ENCODE results near the gene NUAK2. TPM values are rescaled to one million over a fixed set of nuclear protein-coding genes. Genes with fewer than 3 reads are reported as not detected.
A peak's percentile ranks its signal among the peaks of the same experiment; 100 is the strongest.

NUAK2 gene
- total and polyA plus RNA-seq, 4 donors: 4.2 to 14.1 (median 9.2) TPM

- ATAC-seq (ENCODE audit: insufficient read depth, low FRiP score) (no peak), DNase-seq (no peak)
- H3K9me3 ChIP-seq (ENCODE audit: control insufficient read depth in 4 of 4, insufficient read depth in 3 of 4, low read length in 3 of 4): no peaks in the 10 kb centered on the region
- H3K4me1 ChIP-seq (ENCODE audit: control insufficient read depth in 5 of 5, insufficient read depth in 5 of 5, low read length in 5 of 5): peaks cover 0 to 21% (median 8%) of the 10 kb centered on the region in 5 donors
- no peak for TF ChIP-seq CTCF (IDR thresholded peaks at IDR 0.05; ENCODE audit: control extremely low read depth, extremely low read depth)
- H3K27ac ChIP-seq (ENCODE audit: low read depth in 1 of 2, low read length in 1 of 2): no peak overlapping the region
- no peak overlapping the region for H3K4me3 ChIP-seq
- 92 to 97% methylated on average over 19 of the region's 19 CpGs for WGBS, 2 donors
- H3K9ac ChIP-seq (ENCODE audit: insufficient read depth in 1 of 2, low read length in 2 of 2): no peak overlapping the region
- H3K36me3 ChIP-seq (ENCODE audit: control insufficient read depth in 4 of 4, insufficient read depth in 4 of 4, low read length in 4 of 4): no peaks in the 10 kb centered on the region
- no peaks in the 10 kb centered on the region for H3K27me3 ChIP-seq (ENCODE audit: control insufficient read depth in 3 of 3, insufficient read depth in 3 of 3, low read length in 2 of 3)
These were observed 64.5 kb downstream of the NUAK2 start for GRCh38 chr1:205256951-205257625.

- DNase-seq (peak; percentile 94 to 95 (median 94)), ATAC-seq (ENCODE audit: insufficient read depth, low FRiP score) (peak; percentile 93)
- Histone ChIP-seq H3K27ac (ENCODE audit: low read depth in 1 of 2, low read length in 1 of 2) (no peak overlapping the region), H3K4me3 (no peak overlapping the region), H3K4me1 (ENCODE audit: control insufficient read depth in 5 of 5, insufficient read depth in 5 of 5, low read length in 5 of 5) (peaks cover 0 to 15% (median 5%) of the 10 kb centered on the region in 5 donors), H3K27me3 (ENCODE audit: control insufficient read depth in 3 of 3, insufficient read depth in 3 of 3, low read length in 2 of 3) (no peaks in the 10 kb centered on the region), H3K9ac (ENCODE audit: insufficient read depth in 1 of 2, low read length in 2 of 2) (peak overlapping the region in 1 of 2 donors; percentile 8), H3K36me3 (ENCODE audit: control insufficient read depth in 4 of 4, insufficient read depth in 4 of 4, low read length in 4 of 4) (no peaks in the 10 kb centered on the region), H3K9me3 (ENCODE audit: control insufficient read depth in 4 of 4, insufficient read depth in 3 of 4, low read length in 3 of 4) (no peaks in the 10 kb centered on the region)
- 35 to 47% methylated on average over 8 of the region's 8 CpGs for WGBS, 2 donors
- TF ChIP-seq CTCF (IDR thresholded peaks at IDR 0.05; ENCODE audit: control extremely low read depth, extremely low read depth): peak; percentile 98
These were observed 65.4 kb downstream of the NUAK2 start for GRCh38 chr1:205255941-205256780.

Small RNA genes within 50 kb of the gene (small RNA-seq; reads per million reads assigned to genes)
- not detected for gene SNRPGP10 (ENCODE audit: low replicate concordance)

Other genes with a start within 250 kb of the NUAK2 start
- gene TMEM81, start 237.3 kb downstream of the NUAK2 start, total RNA-seq: 1 to 10 TPM; 1.5 to 2.6 TPM
- gene TMEM81, start 237.3 kb downstream of the NUAK2 start, polyA plus RNA-seq: 1 to 10 TPM; 1.5 to 2.5 TPM
- 10 to 100 TPM; 12.1 to 18.0 TPM for gene RBBP5, start 199.8 kb downstream of the NUAK2 start, total RNA-seq
- gene RBBP5, start 199.8 kb downstream of the NUAK2 start, polyA plus RNA-seq: 1 to 10 TPM; 5.2 to 7.2 TPM
- 10 to 100 TPM; 10.1 to 19.3 TPM for gene DSTYK, start 110.0 kb downstream of the NUAK2 start, total RNA-seq
- 1 to 10 TPM; 3.5 to 4.2 TPM for gene DSTYK, start 110.0 kb downstream of the NUAK2 start, polyA plus RNA-seq
- 10 to 100 TPM in 1 of 2 donors, 1 to 10 TPM in 1; 2.9 to 27.0 TPM for gene TMCC2, start 93.8 kb downstream of the NUAK2 start, total RNA-seq
- 1 to 10 TPM; 1.9 to 2.0 TPM for gene TMCC2, start 93.8 kb downstream of the NUAK2 start, polyA plus RNA-seq
- gene KLHDC8A, start 35.2 kb upstream of the NUAK2 start, total RNA-seq: 1 to 10 TPM in 1 of 2 donors, under 1 TPM in 1; 0.58 to 1.4 TPM
- under 1 TPM; 0.17 to 0.24 TPM for gene KLHDC8A, start 35.2 kb upstream of the NUAK2 start, polyA plus RNA-seq
- 1 to 10 TPM; 1.0 to 1.5 TPM for gene LEMD1, start 100.3 kb upstream of the NUAK2 start, total RNA-seq
- gene LEMD1, start 100.3 kb upstream of the NUAK2 start, polyA plus RNA-seq: 1 to 10 TPM in 1 of 2 donors, under 1 TPM in 1; 0.72 to 1.2 TPM
- under 1 TPM; 0.55 to 0.74 TPM for gene BLACAT1, start 134.3 kb upstream of the NUAK2 start, total RNA-seq
- under 1 TPM; 0.35 to 0.61 TPM for gene BLACAT1, start 134.3 kb upstream of the NUAK2 start, polyA plus RNA-seq
- 10 to 100 TPM; 10.9 to 19.1 TPM for gene CDK18, start 182.9 kb upstream of the NUAK2 start, total RNA-seq
- gene CDK18, start 182.9 kb upstream of the NUAK2 start, polyA plus RNA-seq: 10 to 100 TPM in 1 of 2 donors, 1 to 10 TPM in 1; 9.7 to 21.0 TPM